Activated T-helper 1 cell treated with anti-CD3 and anti-CD28 coated beads, Interleukin-12 subunit alpha, Interleukin-12 subunit beta, Interleukin-2, Interleukin-4 antibody, amounts not matched to agents 30 ng/mL and 10 ng/mL and 1 ng/mL, durations not matched to agents 14 hours and 24 hours and 36 hours (primary cell): ENCODE results near the gene HECTD1. TPM values are rescaled to one million over a fixed set of nuclear protein-coding genes. Genes with fewer than 3 reads are reported as not detected.
"Not testable (repeated sequence)": the region's sequence is repeated elsewhere in the genome, so short reads cannot be mapped to it uniquely, and the experiment has no call there.

Experiments used
- DNase-seq: peaks from one replicate; pipeline ENCODE4 v3.0.0; 2021; ENCODE audit warnings: low spot score
- H3K27ac Mint-ChIP-seq: one replicate; pipeline ENCODE4 v1.8.0; 2021; ENCODE audit warnings: mild to moderate bottlenecking, mixed read lengths
- H3K27me3 Mint-ChIP-seq: one replicate; pipeline ENCODE4 v1.8.0; 2022; ENCODE audit warnings: mild to moderate bottlenecking, moderate library complexity, mixed read lengths; ENCODE audit not compliant: insufficient read depth
- H3K36me3 Mint-ChIP-seq: one replicate; pipeline ENCODE4 v1.8.0; 2021; ENCODE audit warnings: low read depth, mixed read lengths
- H3K4me1 Mint-ChIP-seq: one replicate; pipeline ENCODE4 v1.8.0; 2021; ENCODE audit warnings: low read depth, mixed read lengths
- H3K4me3 Mint-ChIP-seq: one replicate; pipeline ENCODE4 v1.8.0; 2021; ENCODE audit warnings: mild to moderate bottlenecking, moderate library complexity, mixed read lengths
- H3K9me3 Mint-ChIP-seq: one replicate; pipeline ENCODE4 v1.8.0; 2021; ENCODE audit warnings: mixed read lengths
- intact Hi-C: fragments of 100-400 bp; cut with micrococcal nuclease; formaldehyde crosslinking; loops from one replicate; pipeline ENCODE4 v1.15.1; 2024
- total RNA-seq: library from RNA; stranded (reverse); gene quantifications from 2 replicates; pipeline ENCODE4 v1.2.3, GENCODE V29; 2022

Gene HECTD1
- total RNA-seq, 1 donor from 2014 or later, result 127 TPM

GRCh38 chr14:31201111-31201510, 6.5 kb downstream of the HECTD1 start:
- DNase-seq, result no peak
- H3K27ac Mint-ChIP-seq, result no peak overlapping the region
- H3K4me3 Mint-ChIP-seq, result no peak overlapping the region
- H3K9me3 Mint-ChIP-seq, result no peaks in the 10 kb centered on the region
- peaks cover 50% of the 10 kb centered on the region for H3K4me1 Mint-ChIP-seq
- intact Hi-C loops, result no loop called here
- peaks cover 48% of the 10 kb centered on the region for H3K36me3 Mint-ChIP-seq
- H3K27me3 Mint-ChIP-seq, result no peaks in the 10 kb centered on the region

- H3K27me3 Mint-ChIP-seq, result no peaks in the 10 kb centered on the region
- intact Hi-C loops, result no loop called here
- H3K4me1 Mint-ChIP-seq, result peaks cover 45% of the 10 kb centered on the region
- DNase-seq, result no peak
- H3K36me3 Mint-ChIP-seq, result peaks cover 46% of the 10 kb centered on the region
- H3K27ac Mint-ChIP-seq, result no peak overlapping the region
- H3K4me3 Mint-ChIP-seq, result no peak overlapping the region
- no peaks in the 10 kb centered on the region for H3K9me3 Mint-ChIP-seq
Measured at GRCh38 chr14:31200702-31200990, 6.9 kb downstream of the HECTD1 start.

DNA sequence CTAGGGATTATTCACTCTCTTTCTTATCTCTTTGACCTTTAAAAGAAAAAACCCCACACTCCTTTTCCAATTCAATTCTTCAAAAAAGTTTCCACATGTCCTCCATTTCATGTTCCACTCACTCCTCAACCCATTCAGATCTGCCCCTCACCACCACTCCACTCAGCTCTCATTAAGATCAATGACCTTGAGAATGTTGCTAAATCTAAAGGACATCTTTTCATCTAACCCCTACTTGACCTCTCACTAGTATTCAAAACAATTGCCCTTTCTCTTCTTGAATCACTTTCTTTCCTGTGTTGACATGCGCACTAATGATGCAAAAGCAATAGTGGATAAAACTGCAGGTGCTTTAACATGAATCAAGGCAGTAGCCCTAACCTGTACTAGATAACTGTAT, 9.9 kb downstream of the HECTD1 start:
- Mint-ChIP-seq H3K4me3 (no peak overlapping the region), H3K36me3 (peaks cover 35% of the 10 kb centered on the region)

GRCh38 chr14:31196839-31197492, 10.6 kb downstream of the HECTD1 start:
- Mint-ChIP-seq H3K27ac (no peak overlapping the region), H3K4me1 (peaks cover 46% of the 10 kb centered on the region)
- intact Hi-C loops, result no loop called here

More for the DNA sequence above, 9.9 kb downstream of the HECTD1 start:
- DNase-seq, result no peak
- peaks cover 46% of the 10 kb centered on the region for H3K4me1 Mint-ChIP-seq
- peak overlapping the region; percentile 67 for H3K27ac Mint-ChIP-seq
- H3K27me3 Mint-ChIP-seq, result no peaks in the 10 kb centered on the region
- intact Hi-C loops, result no loop called here
- no peaks in the 10 kb centered on the region for H3K9me3 Mint-ChIP-seq

DNA sequence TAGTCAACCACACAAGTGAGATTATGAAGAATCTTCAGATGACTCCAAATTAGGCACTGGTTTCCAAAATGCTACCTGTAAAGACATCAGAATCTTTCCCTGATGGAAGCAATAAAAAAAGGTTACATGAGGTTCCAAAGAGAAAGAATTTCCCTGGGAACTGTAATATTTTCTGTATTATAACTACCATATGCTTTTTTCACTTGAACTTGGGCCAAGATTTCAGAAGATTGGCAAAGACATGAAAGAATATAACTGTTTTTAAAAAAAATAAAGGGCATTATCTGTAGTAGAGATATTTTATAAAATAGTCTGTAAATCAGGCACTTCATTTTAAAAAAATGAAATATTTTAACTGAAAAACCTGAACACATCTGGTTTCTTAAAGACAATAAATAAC, 12.9 kb downstream of the HECTD1 start:
- H3K27me3 Mint-ChIP-seq, result no peaks in the 10 kb centered on the region
- no peak overlapping the region for H3K27ac Mint-ChIP-seq
- no peak overlapping the region for H3K4me3 Mint-ChIP-seq
- no peak for DNase-seq
- intact Hi-C loops, result no loop called here
- H3K9me3 Mint-ChIP-seq, result no peaks in the 10 kb centered on the region
- peaks cover 26% of the 10 kb centered on the region for H3K36me3 Mint-ChIP-seq
- H3K4me1 Mint-ChIP-seq, result peaks cover 33% of the 10 kb centered on the region

More at GRCh38 chr14:31196839-31197492, 10.6 kb downstream of the HECTD1 start:
- Mint-ChIP-seq H3K27me3 (no peaks in the 10 kb centered on the region), H3K9me3 (no peaks in the 10 kb centered on the region), H3K4me3 (no peak overlapping the region), H3K36me3 (peaks cover 34% of the 10 kb centered on the region)
- no peak for DNase-seq

GRCh38 chr14:31194095-31194494, 13.5 kb downstream of the HECTD1 start:
- DNase-seq, result no peak
- intact Hi-C loops, result no loop called here
- no peak overlapping the region for H3K4me3 Mint-ChIP-seq
- H3K36me3 Mint-ChIP-seq, result peaks cover 25% of the 10 kb centered on the region
- peaks cover 32% of the 10 kb centered on the region for H3K4me1 Mint-ChIP-seq
- H3K27ac Mint-ChIP-seq, result no peak overlapping the region
- no peaks in the 10 kb centered on the region for H3K9me3 Mint-ChIP-seq
- no peaks in the 10 kb centered on the region for H3K27me3 Mint-ChIP-seq

DNA sequence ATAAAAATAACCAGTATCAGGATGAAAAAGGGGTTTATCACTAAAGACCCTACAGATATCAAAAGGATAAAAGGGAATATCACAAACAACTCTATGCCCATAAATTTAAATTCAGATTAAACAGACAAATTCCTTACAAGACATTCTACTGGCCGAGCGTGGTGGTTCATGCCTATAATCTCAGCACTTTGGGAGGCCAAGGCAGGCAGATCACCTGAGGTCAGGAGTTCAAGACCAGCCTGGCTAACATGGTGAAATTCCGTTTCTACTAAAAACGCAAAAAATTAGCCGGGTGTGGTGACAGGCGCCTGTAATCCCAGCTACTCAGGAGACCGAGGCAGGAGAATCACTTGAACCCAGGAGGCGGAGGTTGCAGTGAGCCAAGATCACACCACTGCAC, 15.0 kb downstream of the HECTD1 start:
- H3K27ac Mint-ChIP-seq, H3K27me3 Mint-ChIP-seq, DNase-seq, H3K4me3 Mint-ChIP-seq, intact Hi-C loops, H3K9me3 Mint-ChIP-seq: not testable (repeated sequence)
- peaks cover 21% of the 10 kb centered on the region for H3K36me3 Mint-ChIP-seq
- H3K4me1 Mint-ChIP-seq, result peaks cover 32% of the 10 kb centered on the region

DNA sequence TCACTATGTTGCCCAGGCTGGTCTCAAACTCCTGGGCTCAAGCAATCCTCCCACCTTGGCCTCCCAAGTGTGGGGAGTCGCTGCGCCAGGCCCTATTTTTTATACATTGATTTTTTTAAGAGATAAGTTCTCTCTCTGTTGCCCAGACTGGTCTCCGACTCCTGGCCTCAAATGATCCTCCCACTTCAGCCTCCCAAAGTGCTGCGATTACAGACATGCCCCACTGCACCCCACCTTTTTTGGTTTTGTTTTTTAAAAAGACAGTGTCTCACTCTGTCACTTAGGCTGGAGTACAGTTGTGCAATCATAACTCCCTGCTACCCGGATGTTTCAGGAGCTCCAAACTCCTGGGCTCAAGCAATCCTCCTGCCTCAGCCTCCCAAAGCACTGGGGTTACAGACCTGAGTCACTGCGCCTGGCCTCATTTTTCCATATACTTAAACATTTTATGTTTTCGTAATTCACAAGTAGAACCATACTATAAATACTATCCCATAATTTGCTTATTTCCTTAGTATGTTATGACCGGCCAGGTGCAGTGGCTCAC, 16.8 kb downstream of the HECTD1 start:
- DNase-seq, result no peak
- intact Hi-C loops, result no loop called here
- no peak overlapping the region for H3K4me3 Mint-ChIP-seq
- H3K9me3 Mint-ChIP-seq, result no peaks in the 10 kb centered on the region
- H3K4me1 Mint-ChIP-seq, result peaks cover 26% of the 10 kb centered on the region
- no peaks in the 10 kb centered on the region for H3K27me3 Mint-ChIP-seq
- H3K27ac Mint-ChIP-seq, result no peak overlapping the region
- peaks cover 19% of the 10 kb centered on the region for H3K36me3 Mint-ChIP-seq

GRCh38 chr14:31190219-31190603, 17.4 kb downstream of the HECTD1 start:
- DNase-seq, result no peak
- peaks cover 21% of the 10 kb centered on the region for H3K36me3 Mint-ChIP-seq
- peaks cover 25% of the 10 kb centered on the region for H3K4me1 Mint-ChIP-seq
- H3K4me3 Mint-ChIP-seq, result no peak overlapping the region
- no peaks in the 10 kb centered on the region for H3K9me3 Mint-ChIP-seq
- intact Hi-C loops, result no loop called here
- no peaks in the 10 kb centered on the region for H3K27me3 Mint-ChIP-seq
- no peak overlapping the region for H3K27ac Mint-ChIP-seq

DNA sequence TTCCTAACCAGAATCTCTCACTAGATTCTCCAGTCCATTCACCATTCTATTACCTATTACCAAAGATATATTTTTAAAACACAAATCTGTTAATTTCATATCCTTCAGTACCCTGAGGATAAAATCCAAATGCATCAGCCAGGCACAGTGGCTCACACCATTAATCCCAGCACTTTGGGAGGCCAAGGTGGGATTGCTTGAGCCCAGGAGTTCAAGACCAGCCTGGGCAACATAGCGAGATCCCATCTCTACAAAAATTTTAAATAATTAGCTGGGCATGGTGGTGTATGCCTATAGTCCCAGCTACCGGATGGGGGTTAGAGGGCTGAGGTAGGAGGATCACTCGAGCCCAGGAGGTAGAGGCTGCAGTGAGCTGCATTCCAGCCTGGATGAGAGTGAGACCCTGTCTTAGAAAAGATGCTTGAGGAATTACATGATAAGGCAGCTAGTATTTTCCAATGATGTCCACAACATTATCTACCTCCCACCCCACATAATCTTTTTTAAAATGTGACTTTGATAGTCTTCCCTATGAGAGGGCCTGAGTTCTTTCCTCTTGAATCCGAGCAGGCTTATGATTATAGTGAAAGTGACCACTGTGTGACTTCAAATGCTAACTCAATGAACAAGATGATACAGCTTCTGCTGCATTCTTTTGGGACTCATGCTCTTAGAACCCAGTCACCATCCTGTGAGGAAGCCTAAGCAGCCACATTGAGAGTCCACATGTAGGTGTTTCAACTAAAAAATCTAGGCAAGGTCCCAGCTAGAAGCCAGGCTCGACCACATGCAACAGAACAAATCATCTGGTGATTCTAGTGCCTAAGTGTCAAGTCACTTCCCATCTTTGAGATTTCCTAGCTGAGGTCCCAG, 18.0 kb downstream of the HECTD1 start:
- H3K4me1 Mint-ChIP-seq, result peaks cover 18% of the 10 kb centered on the region
- H3K27ac Mint-ChIP-seq, result no peak overlapping the region
- peaks cover 18% of the 10 kb centered on the region for H3K36me3 Mint-ChIP-seq
- H3K9me3 Mint-ChIP-seq, result no peaks in the 10 kb centered on the region
- no peaks in the 10 kb centered on the region for H3K27me3 Mint-ChIP-seq
- H3K4me3 Mint-ChIP-seq, result no peak overlapping the region
- DNase-seq, result no peak
- intact Hi-C loops, result no loop called here

DNA sequence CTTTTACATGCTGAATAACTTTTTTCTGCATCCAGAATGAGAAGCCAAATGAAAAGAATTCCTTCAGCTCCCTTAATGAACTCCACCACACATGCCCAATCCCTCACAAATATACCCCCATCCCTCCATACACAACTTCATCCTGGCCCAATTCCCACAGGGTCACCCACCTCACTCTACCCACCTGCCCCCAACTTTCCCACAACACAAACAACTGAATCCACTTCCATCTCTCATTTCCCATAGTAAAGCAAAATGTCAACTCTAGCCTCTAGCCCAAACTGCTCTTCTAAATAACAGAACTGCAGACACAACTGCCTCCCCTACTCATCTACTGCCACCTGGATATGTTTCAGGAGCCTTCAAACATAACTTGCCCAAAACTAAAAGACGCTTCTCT, 18.8 kb downstream of the HECTD1 start:
- no peak for DNase-seq
- intact Hi-C loops, result no loop called here
- Mint-ChIP-seq H3K4me3 (no peak overlapping the region), H3K9me3 (no peaks in the 10 kb centered on the region), H3K36me3 (peaks cover 15% of the 10 kb centered on the region), H3K27me3 (no peaks in the 10 kb centered on the region), H3K27ac (no peak overlapping the region), H3K4me1 (peaks cover 11% of the 10 kb centered on the region)

- H3K9me3 Mint-ChIP-seq, H3K27ac Mint-ChIP-seq, DNase-seq, intact Hi-C loops, H3K4me3 Mint-ChIP-seq, H3K4me1 Mint-ChIP-seq, H3K27me3 Mint-ChIP-seq: not testable (repeated sequence)
- peaks cover 14% of the 10 kb centered on the region for H3K36me3 Mint-ChIP-seq
Measured at GRCh38 chr14:31182016-31182415, 25.6 kb downstream of the HECTD1 start.

DNA sequence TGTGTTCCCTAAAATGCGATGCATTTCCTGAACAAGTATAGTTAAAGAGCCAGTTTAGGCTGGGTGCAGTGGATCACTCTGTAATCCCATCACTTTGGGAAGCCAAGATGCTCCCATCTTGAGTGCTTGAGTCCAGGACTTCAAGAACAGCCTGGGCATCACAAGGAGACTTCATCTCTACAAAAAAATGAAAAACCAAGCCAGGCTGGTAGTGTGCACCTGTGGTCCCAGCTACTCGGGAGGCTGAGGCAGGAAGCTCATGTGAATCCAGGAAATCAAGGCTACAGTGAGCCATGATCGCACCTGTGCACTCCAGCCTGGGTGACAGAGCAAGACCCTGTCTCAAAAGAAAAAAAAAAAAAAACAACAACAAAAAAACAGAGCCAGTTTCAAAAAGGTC, 26.3 kb downstream of the HECTD1 start:
- Mint-ChIP-seq H3K4me1 (peaks cover 8% of the 10 kb centered on the region), H3K27ac (no peak overlapping the region), H3K27me3 (no peaks in the 10 kb centered on the region), H3K4me3 (no peak overlapping the region), H3K36me3 (peaks cover 15% of the 10 kb centered on the region), H3K9me3 (no peaks in the 10 kb centered on the region)
- DNase-seq, result no peak
- intact Hi-C loops, result no loop called here
